H1 (cell line): ENCODE results near the gene PIGZ. TPM values are rescaled to one million over a fixed set of nuclear protein-coding genes. Genes with fewer than 3 reads are reported as not detected.

Experiments
- ASH2L ChIP-seq: fragments of 200-600, 300-600 bp; sonication (generic); IDR thresholded peaks from one replicate; pipeline ENCODE4 v1.7.1; 2017; ENCODE audit warnings: low read length
- CBX8 ChIP-seq: fragments of 300-800, 300-1000 bp; sonication (generic); IDR thresholded peaks from 2 replicates; pipeline ENCODE4 v1.7.1; 2016; ENCODE audit warnings: low read depth, low read length, borderline replicate concordance
- CHD2 ChIP-seq: IDR thresholded peaks from 2 replicates; pipeline ENCODE4 v1.6.1; 2012; ENCODE audit warnings: low read length, improper control_type of control experiment
- CTBP2 ChIP-seq: IDR thresholded peaks from 2 replicates; pipeline ENCODE4 v1.7.0; 2011; ENCODE audit warnings: borderline replicate concordance, mild to moderate bottlenecking, moderate library complexity, mixed read lengths, low read length; ENCODE audit not compliant: insufficient read depth, insufficient read length
- EZH2 ChIP-seq: fragments of 200-600 bp; sonication (generic); IDR thresholded peaks from 2 replicates; pipeline ENCODE4 v1.7.1; 2012; ENCODE audit warnings: low read depth, mild to moderate bottlenecking, moderate library complexity, low read length, inconsistent platforms; ENCODE audit not compliant: severe bottlenecking
- GABPA ChIP-seq: IDR thresholded peaks from 2 replicates; pipeline ENCODE4 v1.6.1; 2011; ENCODE audit warnings: mild to moderate bottlenecking, low read length, moderate library complexity, borderline replicate concordance; ENCODE audit not compliant: insufficient read depth
- GTF2F1 ChIP-seq: IDR thresholded peaks from 2 replicates; pipeline ENCODE4 v1.6.1; 2012; ENCODE audit warnings: low read depth, low read length, improper control_type of control experiment, borderline replicate concordance
- KDM4A ChIP-seq: IDR thresholded peaks from one replicate; pipeline ENCODE4 v1.7.1; 2012; ENCODE audit warnings: low read depth, mild to moderate bottlenecking, moderate library complexity, low read length, inconsistent platforms; ENCODE audit not compliant: severe bottlenecking
- KDM5A ChIP-seq: fragments of 200-600 bp; IDR thresholded peaks from 2 replicates; pipeline ENCODE4 v1.7.1; 2012; ENCODE audit warnings: mild to moderate bottlenecking, low read length, inconsistent platforms, mixed read lengths
- PHF8 ChIP-seq: fragments of 200-600 bp; sonication (generic); conservative IDR thresholded peaks from 2 replicates; pipeline ENCODE4 v1.7.1; 2012; ENCODE audit warnings: low read depth, mild to moderate bottlenecking, inconsistent platforms, low read length, moderate library complexity
- POLR2AphosphoS5 ChIP-seq: IDR thresholded peaks from 2 replicates; pipeline ENCODE4 v1.6.1; 2011; ENCODE audit warnings: low read depth, low read length
- RAD21 ChIP-seq, 2 experiments: IDR thresholded peaks in 1 of 2; conservative IDR thresholded peaks in 1 of 2; 2 replicates each; pipeline ENCODE4 v1.6.1; 2011; ENCODE audit warnings: low read depth in 2 of 2, low read length in 2 of 2, improper control_type of control experiment in 1 of 2, inconsistent platforms in 1 of 2, mild to moderate bottlenecking in 1 of 2, moderate library complexity in 1 of 2
- SAP30 ChIP-seq: fragments of 300-600 bp; sonication (generic); IDR thresholded peaks from 2 replicates; pipeline ENCODE4 v1.7.1; 2012; ENCODE audit warnings: low read length, moderate library complexity, mild to moderate bottlenecking, inconsistent platforms; ENCODE audit not compliant: insufficient read depth, insufficient replicate concordance
- SIN3A ChIP-seq, 2 experiments: IDR thresholded peaks in 1 of 2; conservative IDR thresholded peaks in 1 of 2; 2 replicates each; pipeline ENCODE4 v1.6.1; 2011 to 2012; ENCODE audit warnings: low read length in 2 of 2, improper control_type of control experiment in 1 of 2, low read depth in 1 of 2, mild to moderate bottlenecking in 1 of 2
- SP2 ChIP-seq: IDR thresholded peaks from 2 replicates; pipeline ENCODE4 v1.6.1; 2012; ENCODE audit warnings: mild to moderate bottlenecking, low read length, inconsistent platforms
- SP4 ChIP-seq: IDR thresholded peaks from 2 replicates; pipeline ENCODE4 v1.6.1; 2012; ENCODE audit warnings: low read length, inconsistent platforms
- TAF1 ChIP-seq: IDR thresholded peaks from 2 replicates; pipeline ENCODE4 v1.6.1; 2011; ENCODE audit warnings: mild to moderate bottlenecking, low read depth, low read length
- TBP ChIP-seq: IDR thresholded peaks from 2 replicates; pipeline ENCODE4 v1.6.1; 2011; ENCODE audit warnings: low read depth, low read length, improper control_type of control experiment
- TEAD4 ChIP-seq: IDR thresholded peaks from 2 replicates; pipeline ENCODE4 v1.6.1; 2012; ENCODE audit warnings: low read depth, low read length, inconsistent platforms, mixed read lengths
- polyA plus RNA-seq, 7 experiments: library from polyadenylated mRNA; depleted of rRNA in 3 of 7; stranded (reverse) in 5 of 7; unstranded in 2 of 7; fragments of >200 nt in 5 of 7; fragments of 200-250 nt in 2 of 7; gene quantifications; 1 replicate in 5 of 7; 2 replicates in 1 of 7; 4 replicates in 1 of 7; pipeline versions ENCODE4 v1.2.1 to v1.2.3, GENCODE V29; 2011 to 2013; ENCODE audit warnings: missing spikeins in 2 of 7, mixed read lengths in 2 of 7
- total RNA-seq: library from RNA; stranded (reverse); fragmentation: NEBNext Ultra II Directional; extraction: Animal tissue kit (Norgen Biotek cat#: 25700); gene quantifications from 2 replicates; pipeline ENCODE4 v1.2.1, GENCODE V29; 2021
- TF ChIP-seq, protein P1 (sequence below): IDR thresholded peaks from 2 replicates; pipeline ENCODE4 v1.6.1; 2011; ENCODE audit warnings: low read depth, mild to moderate bottlenecking, low read length; ENCODE audit not compliant: insufficient read depth
- TF ChIP-seq, protein P2 (sequence below): IDR thresholded peaks from 2 replicates; pipeline ENCODE4 v1.6.1; 2012; ENCODE audit warnings: low read length, inconsistent platforms

Gene PIGZ
- total and polyA plus RNA-seq, 2 of the 8 experiments (the other 6 are each of a cell fraction or from before 2014, with no cell fraction given), result 0.32 TPM; not detected in 1

DNA sequence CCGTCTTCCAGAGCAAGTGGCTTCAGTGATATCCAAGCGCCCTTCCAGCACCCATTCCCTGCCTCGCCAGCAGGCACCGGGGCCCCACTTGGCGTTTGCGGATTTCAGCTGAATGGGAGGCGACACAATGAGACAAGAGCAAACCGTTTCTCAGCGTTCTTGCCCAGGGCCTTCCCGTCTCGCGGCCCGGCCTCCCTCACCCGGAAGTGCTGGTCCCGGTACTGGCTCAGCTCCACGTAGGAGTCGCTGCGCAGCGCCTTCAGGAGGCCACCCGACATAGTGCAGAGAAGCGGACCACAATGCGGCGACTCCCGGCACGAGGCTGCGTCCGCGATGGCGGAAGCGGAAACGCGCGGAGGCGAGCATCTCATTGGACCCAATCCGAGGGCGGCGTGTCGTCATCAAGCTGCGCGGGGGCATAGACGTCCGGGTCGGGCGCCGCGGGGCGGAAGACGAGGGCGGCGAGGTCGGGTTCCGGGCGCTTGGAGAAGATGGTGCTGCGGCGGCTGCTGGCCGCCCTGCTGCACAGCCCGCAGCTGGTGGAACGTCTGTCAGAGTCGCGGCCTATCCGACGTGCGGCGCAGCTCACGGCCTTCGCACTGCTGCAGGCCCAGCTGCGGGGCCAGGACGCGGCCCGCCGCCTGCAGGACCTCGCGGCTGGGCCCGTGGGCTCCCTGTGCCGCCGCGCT, 26.3 kb downstream of the PIGZ start, which contains the start of gene NCBP2 (continued):
- TF ChIP-seq EZH2 (no peak), TAF1 (peak; percentile 93), TEAD4 (0 out of 2 replicates have a peak, but pooled peaks have one; percentile 11), CBX8 (no peak), PHF8 (peak; percentile 98), RAD21 (IDR thresholded peaks at IDR 0.05 in 1 of 2, conservative IDR thresholded peaks at IDR 0.05 in 1 of 2; ENCODE audit: low read depth in 2 of 2, low read length in 2 of 2) (peak; percentile 51 to 59), KDM4A (peak; percentile 96), GABPA (peak; percentile 84; the same call in 1 of the 2 replicates), CTBP2 (no peak), CHD2 (peak; percentile 66; the same call in 1 of the 2 replicates), SP4 (no peak; the same call in 1 of the 2 replicates), SAP30 (peak; percentile 75), GTF2F1 (peak; percentile 78; the same call in 1 of the 2 replicates), POLR2AphosphoS5 (peak; percentile 95), SP2 (no peak), SIN3A (conservative IDR thresholded peaks at IDR 0.05 in 1 of 2, IDR thresholded peaks at IDR 0.05 in 1 of 2; ENCODE audit: low read depth in 1 of 2, low read length in 2 of 2) (peak in 1 of 2 experiments; percentile 96; a peak in 2 of 4 replicates), KDM5A (peak; percentile 79), TBP (peak; percentile 82), ASH2L (peak; percentile 88)
- TF ChIP-seq, protein P1, sequence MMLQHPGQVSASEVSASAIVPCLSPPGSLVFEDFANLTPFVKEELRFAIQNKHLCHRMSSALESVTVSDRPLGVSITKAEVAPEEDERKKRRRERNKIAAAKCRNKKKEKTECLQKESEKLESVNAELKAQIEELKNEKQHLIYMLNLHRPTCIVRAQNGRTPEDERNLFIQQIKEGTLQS, result peak; percentile 76; the same call in 1 of the 2 replicates
- TF ChIP-seq, protein P2, sequence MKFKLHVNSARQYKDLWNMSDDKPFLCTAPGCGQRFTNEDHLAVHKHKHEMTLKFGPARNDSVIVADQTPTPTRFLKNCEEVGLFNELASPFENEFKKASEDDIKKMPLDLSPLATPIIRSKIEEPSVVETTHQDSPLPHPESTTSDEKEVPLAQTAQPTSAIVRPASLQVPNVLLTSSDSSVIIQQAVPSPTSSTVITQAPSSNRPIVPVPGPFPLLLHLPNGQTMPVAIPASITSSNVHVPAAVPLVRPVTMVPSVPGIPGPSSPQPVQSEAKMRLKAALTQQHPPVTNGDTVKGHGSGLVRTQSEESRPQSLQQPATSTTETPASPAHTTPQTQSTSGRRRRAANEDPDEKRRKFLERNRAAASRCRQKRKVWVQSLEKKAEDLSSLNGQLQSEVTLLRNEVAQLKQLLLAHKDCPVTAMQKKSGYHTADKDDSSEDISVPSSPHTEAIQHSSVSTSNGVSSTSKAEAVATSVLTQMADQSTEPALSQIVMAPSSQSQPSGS, result peak; percentile 59; the same call in 1 of the 2 replicates
